BLaER1 (cell line): ENCODE measurements around the gene HP1BP3.

Experiments used
- H3K27ac ChIP-seq: shearing (Covaris generic); formaldehyde crosslinking; 2 replicates; pipeline ENCODE4 v1.8.1; 2022
- H3K27me3 ChIP-seq: shearing (Covaris generic); formaldehyde crosslinking; 2 replicates; pipeline ENCODE4 v1.8.1; 2022
- H3K36me3 ChIP-seq: shearing (Covaris generic); formaldehyde crosslinking; 2 replicates; pipeline ENCODE4 v1.8.1; 2022
- H3K4me1 ChIP-seq: shearing (Covaris generic); formaldehyde crosslinking; 2 replicates; pipeline ENCODE4 v1.8.1; 2022
- H3K4me2 ChIP-seq: shearing (Covaris generic); formaldehyde crosslinking; 2 replicates; pipeline ENCODE4 v1.8.1; 2022
- H3K4me3 ChIP-seq: shearing (Covaris generic); formaldehyde crosslinking; 2 replicates; pipeline ENCODE4 v1.8.1; 2022
- H3K9ac ChIP-seq: shearing (Covaris generic); formaldehyde crosslinking; 2 replicates; pipeline ENCODE4 v1.8.1; 2022
- H3K9me3 ChIP-seq: shearing (Covaris generic); formaldehyde crosslinking; 2 replicates; pipeline ENCODE4 v1.8.1; 2022
- H4K20me1 ChIP-seq: shearing (Covaris generic); formaldehyde crosslinking; 2 replicates; pipeline ENCODE4 v1.8.1; 2022
- Cebpa-rat ChIP-seq: shearing (Covaris generic); IDR thresholded peaks from 2 replicates; pipeline ENCODE4 v1.8.1; 2022

HP1BP3 gene

DNA sequence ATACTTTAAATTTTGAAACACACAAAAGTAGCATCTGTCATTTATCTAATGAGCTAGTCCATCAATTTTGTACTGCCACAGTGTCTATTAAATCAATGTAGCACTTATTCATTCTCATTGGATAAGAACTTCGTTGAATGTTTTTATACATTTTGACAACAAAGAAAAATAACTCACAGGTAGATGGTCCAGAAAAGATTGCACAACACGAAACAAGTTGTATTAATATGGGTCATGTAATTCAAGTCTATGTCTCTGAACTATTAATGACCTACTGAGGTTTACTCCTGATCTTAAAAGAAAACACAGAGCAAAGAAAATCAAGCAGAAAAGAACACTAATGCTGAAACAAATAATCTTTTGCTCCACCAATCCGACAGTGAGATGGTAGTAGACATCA, 15.3 kb downstream of the HP1BP3 start:
- Histone ChIP-seq H3K27ac (no peak overlapping the region), H3K4me1 (no peaks in the 10 kb centered on the region), H3K9me3 (no peaks in the 10 kb centered on the region), H3K9ac (no peak overlapping the region), H3K4me2 (no peak overlapping the region), H3K27me3 (no peaks in the 10 kb centered on the region), H3K4me3 (no peak overlapping the region), H3K36me3 (peaks cover 99% of the 10 kb centered on the region), H4K20me1 (peaks cover 85% of the 10 kb centered on the region)
- no peak for TF ChIP-seq Cebpa-rat

DNA sequence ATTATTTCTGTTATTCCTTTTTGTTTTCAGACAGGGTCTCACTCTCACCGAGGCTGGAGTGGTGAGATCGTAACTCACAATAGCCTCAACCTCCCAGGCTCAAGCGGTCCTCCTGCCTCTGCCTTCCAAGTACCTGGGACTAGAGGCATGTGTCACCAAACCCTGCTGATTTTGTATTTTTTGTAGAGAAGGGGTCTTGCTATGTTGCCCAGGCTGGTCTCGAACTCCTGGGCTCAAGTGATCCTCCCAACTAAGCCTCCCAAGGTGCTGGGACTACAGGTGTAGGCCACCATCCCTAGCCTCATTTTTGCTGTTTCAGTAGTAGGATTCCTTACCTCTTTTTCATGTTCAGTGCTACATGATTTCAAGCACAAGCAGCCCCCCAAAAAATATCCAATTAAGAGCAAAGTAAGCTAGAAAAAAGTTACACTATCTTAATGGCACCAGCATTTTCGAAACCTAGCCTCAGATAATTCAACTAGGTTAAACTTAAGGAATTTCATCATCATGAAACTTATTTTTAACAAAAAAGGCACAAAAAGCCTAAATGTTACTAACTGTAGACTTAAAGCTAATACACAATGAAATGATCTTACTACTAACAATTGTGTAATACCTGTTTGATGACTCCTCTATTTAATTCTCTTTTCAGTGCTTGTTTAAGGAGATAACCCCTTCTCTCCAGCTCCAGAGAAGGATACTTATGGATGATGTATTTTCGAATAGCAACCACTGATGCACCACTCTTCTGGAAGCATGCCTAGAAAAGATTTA, 16.6 kb downstream of the HP1BP3 start:
- Histone ChIP-seq H3K4me3 (no peak overlapping the region), H3K4me2 (no peak overlapping the region), H4K20me1 (peaks cover 81% of the 10 kb centered on the region), H3K27me3 (no peaks in the 10 kb centered on the region), H3K27ac (no peak overlapping the region), H3K4me1 (no peaks in the 10 kb centered on the region), H3K9me3 (no peaks in the 10 kb centered on the region), H3K9ac (no peak overlapping the region), H3K36me3 (peaks cover 100% of the 10 kb centered on the region)
- no peak for TF ChIP-seq Cebpa-rat

DNA sequence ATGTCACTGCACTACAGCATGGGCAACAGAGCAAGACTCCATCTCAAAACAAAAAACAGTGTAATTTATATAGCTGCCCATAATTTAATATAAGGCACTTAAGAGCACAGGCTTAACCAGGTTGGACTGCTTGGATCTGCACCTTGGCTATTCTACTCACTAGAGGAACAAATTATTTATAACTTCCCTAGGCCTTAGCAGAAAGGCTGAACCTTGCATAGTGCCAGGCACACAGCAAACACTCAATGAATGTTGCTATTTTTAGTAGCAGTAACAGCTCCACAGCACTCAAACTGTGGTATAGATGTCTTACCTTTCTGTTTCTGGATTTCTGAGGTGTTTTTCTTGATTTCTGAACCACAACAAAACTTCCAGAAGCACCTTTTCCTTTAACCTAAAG, 19.8 kb downstream of the HP1BP3 start:
- Histone ChIP-seq H3K9ac (no peak overlapping the region), H3K36me3 (peaks cover 100% of the 10 kb centered on the region), H3K4me1 (no peaks in the 10 kb centered on the region), H3K9me3 (no peaks in the 10 kb centered on the region), H3K4me2 (no peak overlapping the region), H3K27me3 (no peaks in the 10 kb centered on the region), H3K4me3 (no peak overlapping the region), H3K27ac (no peak overlapping the region), H4K20me1 (peaks cover 63% of the 10 kb centered on the region)
- TF ChIP-seq Cebpa-rat, result no peak

DNA sequence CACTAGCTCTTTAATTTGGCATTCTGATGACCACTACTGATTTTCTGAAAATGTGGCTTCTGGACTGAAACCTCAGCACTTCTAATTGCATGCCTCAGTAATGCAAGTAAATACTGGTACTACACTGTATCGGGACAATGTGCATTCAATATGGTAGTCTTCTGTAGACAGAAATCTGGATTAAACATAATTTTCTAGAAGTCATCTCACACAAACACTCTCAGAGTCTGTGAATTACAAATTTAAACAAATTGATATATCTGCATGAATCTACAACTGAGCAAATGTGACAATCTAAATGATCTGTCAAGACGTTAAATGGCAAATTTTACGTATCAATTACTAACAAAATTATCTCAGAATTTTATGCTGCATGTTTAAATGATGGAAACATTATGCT, 23.7 kb downstream of the HP1BP3 start:
- Histone ChIP-seq H3K9ac (no peak overlapping the region), H4K20me1 (peaks cover 69% of the 10 kb centered on the region), H3K4me3 (no peak overlapping the region), H3K36me3 (peaks cover 100% of the 10 kb centered on the region), H3K4me1 (no peaks in the 10 kb centered on the region), H3K4me2 (no peak overlapping the region), H3K9me3 (no peaks in the 10 kb centered on the region), H3K27ac (no peak overlapping the region), H3K27me3 (no peaks in the 10 kb centered on the region)
- TF ChIP-seq Cebpa-rat, result no peak

DNA sequence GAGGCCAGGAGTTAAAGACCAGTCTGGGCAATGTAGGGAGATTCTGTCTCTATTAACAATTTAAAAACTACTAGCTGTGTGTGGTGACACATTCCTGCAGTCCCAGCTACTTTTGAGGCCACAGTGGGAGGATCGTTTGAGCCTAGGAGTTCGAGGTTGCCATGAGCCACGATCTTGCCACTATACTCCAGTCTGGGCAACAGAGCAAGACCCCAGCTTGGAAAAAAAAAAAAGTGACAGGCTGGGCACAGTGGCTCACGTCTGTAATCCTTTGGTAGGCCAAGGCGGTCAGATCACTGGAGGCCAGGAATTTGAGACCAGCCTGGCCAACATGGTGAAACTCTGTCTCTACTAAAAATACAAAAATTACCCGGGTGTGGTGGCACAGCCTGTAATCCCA, 26.8 kb downstream of the HP1BP3 start:
- Histone ChIP-seq H3K27ac (no peak overlapping the region), H3K36me3 (peaks cover 99% of the 10 kb centered on the region), H3K27me3 (no peaks in the 10 kb centered on the region), H3K4me1 (no peaks in the 10 kb centered on the region), H4K20me1 (peaks cover 51% of the 10 kb centered on the region), H3K9ac (no peak overlapping the region), H3K4me2 (no peak overlapping the region), H3K4me3 (no peak overlapping the region), H3K9me3 (no peaks in the 10 kb centered on the region)
- no peak for TF ChIP-seq Cebpa-rat

DNA sequence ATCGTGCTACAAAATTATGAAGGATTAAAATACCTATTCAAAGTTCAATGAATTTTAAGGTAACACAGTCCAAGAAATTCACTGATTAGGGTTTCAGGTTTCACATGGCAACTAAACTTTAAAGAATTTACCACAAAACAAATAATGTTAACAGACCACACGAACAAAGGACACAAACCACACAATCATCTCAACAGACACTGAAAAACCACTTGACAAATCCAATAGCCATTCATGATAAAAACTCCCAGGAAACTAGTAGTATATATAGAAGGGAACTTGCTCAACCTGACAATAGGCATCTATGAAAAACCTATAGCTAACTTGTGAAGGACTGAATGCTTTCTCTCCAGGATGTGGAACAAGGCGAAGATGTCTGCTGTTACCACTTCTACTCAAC, 33.5 kb downstream of the HP1BP3 start:
- Histone ChIP-seq H3K27me3 (no peaks in the 10 kb centered on the region), H4K20me1 (peaks cover 53% of the 10 kb centered on the region), H3K27ac (no peak overlapping the region), H3K9ac (no peak overlapping the region), H3K4me1 (no peaks in the 10 kb centered on the region; the same call in 1 of the 2 replicates), H3K36me3 (peaks cover 98% of the 10 kb centered on the region), H3K4me2 (no peak overlapping the region), H3K9me3 (no peaks in the 10 kb centered on the region), H3K4me3 (no peak overlapping the region)
- no peak for TF ChIP-seq Cebpa-rat

DNA sequence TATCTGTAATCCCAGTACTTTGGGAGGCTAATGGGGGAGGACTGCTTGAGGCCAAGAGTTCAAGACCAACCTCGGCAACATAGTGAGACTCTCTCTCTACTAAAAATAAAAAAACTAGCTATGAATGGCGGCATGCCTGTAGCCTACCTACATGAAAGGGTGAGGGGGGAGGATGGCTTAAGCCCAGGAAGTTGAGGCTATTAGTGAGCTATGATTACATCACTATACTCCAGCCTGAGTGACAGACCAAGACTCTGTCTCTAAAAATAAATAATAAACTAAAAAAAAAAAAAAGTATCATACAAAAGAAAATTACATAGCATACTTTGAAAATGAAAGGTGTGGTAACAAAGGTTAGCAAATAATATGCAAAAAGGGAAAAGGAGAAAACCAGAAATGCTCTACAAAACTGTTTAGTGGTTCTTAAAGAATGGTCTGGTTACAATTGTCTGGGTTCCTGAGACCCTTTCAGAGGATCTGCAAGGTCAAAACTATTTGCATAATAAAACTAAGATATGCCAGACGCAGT, 35.6 kb downstream of the HP1BP3 start:
- no peak for TF ChIP-seq Cebpa-rat
- H3K27ac ChIP-seq, result no peak overlapping the region
- H3K9ac ChIP-seq, result no peak overlapping the region

DNA sequence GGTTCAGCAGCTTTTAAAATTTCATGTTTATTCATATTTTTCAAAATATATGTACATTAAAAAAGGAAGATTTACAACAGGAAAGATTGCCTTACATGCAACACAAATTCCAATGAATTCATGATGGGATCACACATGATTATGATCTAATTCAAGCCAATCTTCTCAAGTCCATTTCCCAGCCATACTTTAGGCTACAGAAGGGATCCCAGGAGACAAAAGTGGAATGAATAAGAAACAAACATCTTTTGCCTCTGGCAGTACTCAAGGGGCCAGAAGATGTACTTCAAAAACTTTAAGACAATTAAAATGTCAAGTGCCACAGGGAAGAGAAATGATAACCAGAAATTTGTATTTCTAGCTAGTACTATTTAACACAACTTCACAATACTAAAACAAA, 44.4 kb downstream of the HP1BP3 start:
- Histone ChIP-seq H3K27me3 (no peaks in the 10 kb centered on the region), H3K4me1 (no peaks in the 10 kb centered on the region), H4K20me1 (peaks cover 20% of the 10 kb centered on the region), H3K9me3 (no peaks in the 10 kb centered on the region), H3K4me2 (no peak overlapping the region), H3K9ac (no peak overlapping the region), H3K4me3 (no peak overlapping the region), H3K36me3 (peaks cover 99% of the 10 kb centered on the region), H3K27ac (no peak overlapping the region)
- TF ChIP-seq Cebpa-rat, result no peak

More for the DNA sequence above, 35.6 kb downstream of the HP1BP3 start:
- H3K27me3 ChIP-seq, result no peaks in the 10 kb centered on the region
- no peak overlapping the region for H3K4me2 ChIP-seq
- peaks cover 98% of the 10 kb centered on the region for H3K36me3 ChIP-seq
- no peaks in the 10 kb centered on the region for H3K9me3 ChIP-seq
- no peak overlapping the region for H3K4me3 ChIP-seq
- peaks cover 55% of the 10 kb centered on the region for H4K20me1 ChIP-seq
- no peaks in the 10 kb centered on the region; the same call in 1 of the 2 replicates for H3K4me1 ChIP-seq

DNA sequence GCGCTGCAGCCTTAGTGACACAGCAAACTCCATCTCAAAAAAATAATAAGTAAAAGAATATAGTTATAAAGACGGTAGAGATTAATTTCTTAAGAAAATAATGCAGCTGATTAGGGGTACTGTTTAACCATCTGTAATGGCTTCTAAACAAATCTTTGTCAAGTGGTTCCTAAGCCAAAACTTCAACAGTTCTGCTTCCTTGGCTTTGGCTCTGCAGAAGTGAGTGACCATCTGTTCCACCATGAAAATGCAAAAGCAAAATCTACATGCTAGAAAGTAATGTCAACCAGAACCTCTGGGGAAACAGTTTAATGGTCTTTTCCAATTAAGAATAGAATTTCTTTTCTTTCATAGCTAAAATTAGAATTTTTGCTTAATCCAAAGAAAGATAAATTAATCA, 46.3 kb downstream of the HP1BP3 start:
- Histone ChIP-seq H3K4me3 (no peak overlapping the region), H4K20me1 (peaks cover 14% of the 10 kb centered on the region), H3K9ac (no peak overlapping the region), H3K27me3 (no peaks in the 10 kb centered on the region), H3K9me3 (no peaks in the 10 kb centered on the region), H3K36me3 (peaks cover 89% of the 10 kb centered on the region), H3K27ac (no peak overlapping the region), H3K4me1 (no peaks in the 10 kb centered on the region), H3K4me2 (no peak overlapping the region)
- TF ChIP-seq Cebpa-rat, result no peak

DNA sequence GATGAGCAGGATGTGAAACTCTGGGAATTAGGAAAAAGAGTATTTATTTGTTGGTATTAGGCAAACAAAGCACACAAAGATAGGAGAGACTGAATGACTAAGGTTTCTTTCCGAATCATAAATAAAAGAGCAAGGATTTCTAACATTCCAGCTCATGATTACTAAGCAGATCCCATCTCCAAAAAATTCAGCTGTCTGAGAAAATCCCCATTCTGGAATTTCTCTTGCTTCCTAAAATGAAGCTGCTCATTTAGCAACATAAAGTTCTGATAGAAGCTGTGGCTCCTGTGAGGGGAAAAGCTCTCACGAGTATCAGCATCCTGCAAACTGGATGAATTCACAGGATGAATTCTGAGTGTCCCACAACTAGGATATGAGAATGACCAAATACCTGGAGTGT, 47.9 kb downstream of the HP1BP3 start:
- Histone ChIP-seq H3K4me2 (no peak overlapping the region), H3K27me3 (no peaks in the 10 kb centered on the region), H3K27ac (no peak overlapping the region), H3K9ac (no peak overlapping the region), H3K4me3 (no peak overlapping the region), H3K36me3 (peaks cover 74% of the 10 kb centered on the region), H4K20me1 (peaks cover 6% of the 10 kb centered on the region; the same call in 1 of the 2 replicates), H3K9me3 (no peaks in the 10 kb centered on the region), H3K4me1 (no peaks in the 10 kb centered on the region)
- TF ChIP-seq Cebpa-rat, result no peak
